ENCODE measurements around the gene ZNF148.

Gene ZNF148

GRCh38 chr3:125194061-125194848 lies 180.9 kb downstream of the ZNF148 start:
- no peak for DNase-seq (ENCODE audit: low read depth, low spot score)
- no CpG with 5 or more reads among the region's 7 CpGs for WGBS (ENCODE audit: insufficient coverage, insufficient read length)
- Histone ChIP-seq H3K27ac (ENCODE audit: low read length) (no peak overlapping the region), H3K9me3 (ENCODE audit: control insufficient read depth, insufficient read depth, low read length) (no peaks in the 10 kb centered on the region), H3K4me3 (ENCODE audit: low read length) (no peak overlapping the region), H3K27me3 (ENCODE audit: control insufficient read depth, insufficient read depth, low read length) (no peaks in the 10 kb centered on the region), H3K4me1 (ENCODE audit: control insufficient read depth, insufficient read depth, low read length) (no peaks in the 10 kb centered on the region; the same call in 1 of the 2 replicates), H3K36me3 (ENCODE audit: control insufficient read depth, insufficient read depth, low read length) (peaks cover 4% of the 10 kb centered on the region; the same call in 1 of the 2 replicates)

- Histone ChIP-seq H3K27me3 (ENCODE audit: control insufficient read depth, insufficient read depth, low read length) (no peaks in the 10 kb centered on the region), H3K27ac (ENCODE audit: low read length) (no peak overlapping the region), H3K9me3 (ENCODE audit: control insufficient read depth, insufficient read depth, low read length) (no peaks in the 10 kb centered on the region), H3K4me1 (ENCODE audit: control insufficient read depth, insufficient read depth, low read length) (no peaks in the 10 kb centered on the region; the same call in 1 of the 2 replicates), H3K36me3 (ENCODE audit: control insufficient read depth, insufficient read depth, low read length) (peaks cover 5% of the 10 kb centered on the region; the same call in 1 of the 2 replicates), H3K4me3 (ENCODE audit: low read length) (no peak overlapping the region)
- no CpG with 5 or more reads among the region's 12 CpGs for WGBS (ENCODE audit: insufficient coverage, insufficient read length)
- DNase-seq (ENCODE audit: low read depth, low spot score): no peak
Observed at GRCh38 chr3:125192190-125193035, 182.7 kb downstream of the ZNF148 start.

GRCh38 chr3:125191730-125192129 lies 183.4 kb downstream of the ZNF148 start:
- Histone ChIP-seq H3K36me3 (ENCODE audit: control insufficient read depth, insufficient read depth, low read length) (peaks cover 5% of the 10 kb centered on the region; the same call in 1 of the 2 replicates), H3K27me3 (ENCODE audit: control insufficient read depth, insufficient read depth, low read length) (no peaks in the 10 kb centered on the region), H3K4me3 (ENCODE audit: low read length) (no peak overlapping the region), H3K9me3 (ENCODE audit: control insufficient read depth, insufficient read depth, low read length) (no peaks in the 10 kb centered on the region), H3K27ac (ENCODE audit: low read length) (no peak overlapping the region), H3K4me1 (ENCODE audit: control insufficient read depth, insufficient read depth, low read length) (peaks cover 1% of the 10 kb centered on the region)
- WGBS (ENCODE audit: insufficient coverage, insufficient read length): no CpG with 5 or more reads among the region's 7 CpGs
- no peak for DNase-seq (ENCODE audit: low read depth, low spot score)

GRCh38 chr3:125191256-125191655 lies 183.9 kb downstream of the ZNF148 start:
- Histone ChIP-seq H3K36me3 (ENCODE audit: control insufficient read depth, insufficient read depth, low read length) (peaks cover 5% of the 10 kb centered on the region; the same call in 1 of the 2 replicates), H3K4me3 (ENCODE audit: low read length) (no peak overlapping the region), H3K4me1 (ENCODE audit: control insufficient read depth, insufficient read depth, low read length) (peaks cover 1% of the 10 kb centered on the region), H3K27me3 (ENCODE audit: control insufficient read depth, insufficient read depth, low read length) (no peaks in the 10 kb centered on the region), H3K27ac (ENCODE audit: low read length) (no peak overlapping the region), H3K9me3 (ENCODE audit: control insufficient read depth, insufficient read depth, low read length) (no peaks in the 10 kb centered on the region)
- no peak for DNase-seq (ENCODE audit: low read depth, low spot score)
- 100% methylated on average over 1 of the region's 4 CpGs for whole genome bisulfite sequencing (ENCODE audit: insufficient coverage, insufficient read length)

GRCh38 chr3:125190786-125191185 lies 184.3 kb downstream of the ZNF148 start:
- H3K27me3 ChIP-seq (ENCODE audit: control insufficient read depth, insufficient read depth, low read length): no peaks in the 10 kb centered on the region
- no peaks in the 10 kb centered on the region for H3K9me3 ChIP-seq (ENCODE audit: control insufficient read depth, insufficient read depth, low read length)
- peaks cover 5% of the 10 kb centered on the region; the same call in 1 of the 2 replicates for H3K36me3 ChIP-seq (ENCODE audit: control insufficient read depth, insufficient read depth, low read length)
- DNase-seq (ENCODE audit: low read depth, low spot score): no peak
- H3K4me1 ChIP-seq (ENCODE audit: control insufficient read depth, insufficient read depth, low read length): peaks cover 1% of the 10 kb centered on the region
- no peak overlapping the region for H3K27ac ChIP-seq (ENCODE audit: low read length)
- WGBS (ENCODE audit: insufficient coverage, insufficient read length): no CpG with 5 or more reads among the region's 3 CpGs
- H3K4me3 ChIP-seq (ENCODE audit: low read length): no peak overlapping the region

GRCh38 chr3:125189378-125190165 lies 185.6 kb downstream of the ZNF148 start:
- Histone ChIP-seq H3K4me3 (ENCODE audit: low read length) (no peak overlapping the region), H3K4me1 (ENCODE audit: control insufficient read depth, insufficient read depth, low read length) (peaks cover 1% of the 10 kb centered on the region), H3K27me3 (ENCODE audit: control insufficient read depth, insufficient read depth, low read length) (no peaks in the 10 kb centered on the region), H3K27ac (ENCODE audit: low read length) (no peak overlapping the region), H3K36me3 (ENCODE audit: control insufficient read depth, insufficient read depth, low read length) (peaks cover 5% of the 10 kb centered on the region; the same call in 1 of the 2 replicates), H3K9me3 (ENCODE audit: control insufficient read depth, insufficient read depth, low read length) (no peaks in the 10 kb centered on the region)
- WGBS (ENCODE audit: insufficient coverage, insufficient read length): no CpG with 5 or more reads among the region's 7 CpGs
- no peak for DNase-seq (ENCODE audit: low read depth, low spot score)

DNA sequence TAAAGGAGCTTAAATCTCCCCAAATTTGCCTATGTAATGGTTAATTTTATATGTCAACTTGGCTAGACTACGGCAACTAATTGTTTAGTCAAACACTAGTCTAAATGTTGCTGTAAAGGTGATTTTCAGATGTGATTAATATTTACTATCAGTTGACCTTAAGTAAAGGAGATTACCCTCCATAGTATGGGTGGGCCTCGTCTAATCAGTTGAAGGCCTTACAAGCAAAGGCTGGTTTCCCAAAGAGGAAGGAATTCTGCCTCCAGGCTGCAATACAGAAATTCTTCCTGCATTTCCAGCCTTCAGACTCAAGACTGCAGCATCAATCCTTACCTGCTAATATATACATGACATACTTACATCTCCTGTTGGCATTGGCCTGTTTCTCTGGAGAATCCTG lies 186.2 kb downstream of the ZNF148 start:
- Histone ChIP-seq H3K4me1 (ENCODE audit: control insufficient read depth, insufficient read depth, low read length) (peaks cover 1% of the 10 kb centered on the region), H3K27ac (ENCODE audit: low read length) (no peak overlapping the region), H3K36me3 (ENCODE audit: control insufficient read depth, insufficient read depth, low read length) (peaks cover 5% of the 10 kb centered on the region; the same call in 1 of the 2 replicates), H3K4me3 (ENCODE audit: low read length) (no peak overlapping the region), H3K27me3 (ENCODE audit: control insufficient read depth, insufficient read depth, low read length) (no peaks in the 10 kb centered on the region), H3K9me3 (ENCODE audit: control insufficient read depth, insufficient read depth, low read length) (no peaks in the 10 kb centered on the region)
- WGBS (ENCODE audit: insufficient coverage, insufficient read length): no CpG with 5 or more reads among the region's 2 CpGs
- DNase-seq (ENCODE audit: low read depth, low spot score): no peak

GRCh38 chr3:125187599-125187910 lies 187.6 kb downstream of the ZNF148 start:
- H3K9me3 ChIP-seq (ENCODE audit: control insufficient read depth, insufficient read depth, low read length): no peaks in the 10 kb centered on the region
- H3K4me3 ChIP-seq (ENCODE audit: low read length): no peak overlapping the region
- H3K4me1 ChIP-seq (ENCODE audit: control insufficient read depth, insufficient read depth, low read length): peaks cover 3% of the 10 kb centered on the region
- peaks cover 5% of the 10 kb centered on the region; the same call in 1 of the 2 replicates for H3K36me3 ChIP-seq (ENCODE audit: control insufficient read depth, insufficient read depth, low read length)
- no peak for DNase-seq (ENCODE audit: low read depth, low spot score)
- WGBS (ENCODE audit: insufficient coverage, insufficient read length): no CpG with 5 or more reads among the region's 5 CpGs
- H3K27me3 ChIP-seq (ENCODE audit: control insufficient read depth, insufficient read depth, low read length): no peaks in the 10 kb centered on the region
- no peak overlapping the region for H3K27ac ChIP-seq (ENCODE audit: low read length)

DNA sequence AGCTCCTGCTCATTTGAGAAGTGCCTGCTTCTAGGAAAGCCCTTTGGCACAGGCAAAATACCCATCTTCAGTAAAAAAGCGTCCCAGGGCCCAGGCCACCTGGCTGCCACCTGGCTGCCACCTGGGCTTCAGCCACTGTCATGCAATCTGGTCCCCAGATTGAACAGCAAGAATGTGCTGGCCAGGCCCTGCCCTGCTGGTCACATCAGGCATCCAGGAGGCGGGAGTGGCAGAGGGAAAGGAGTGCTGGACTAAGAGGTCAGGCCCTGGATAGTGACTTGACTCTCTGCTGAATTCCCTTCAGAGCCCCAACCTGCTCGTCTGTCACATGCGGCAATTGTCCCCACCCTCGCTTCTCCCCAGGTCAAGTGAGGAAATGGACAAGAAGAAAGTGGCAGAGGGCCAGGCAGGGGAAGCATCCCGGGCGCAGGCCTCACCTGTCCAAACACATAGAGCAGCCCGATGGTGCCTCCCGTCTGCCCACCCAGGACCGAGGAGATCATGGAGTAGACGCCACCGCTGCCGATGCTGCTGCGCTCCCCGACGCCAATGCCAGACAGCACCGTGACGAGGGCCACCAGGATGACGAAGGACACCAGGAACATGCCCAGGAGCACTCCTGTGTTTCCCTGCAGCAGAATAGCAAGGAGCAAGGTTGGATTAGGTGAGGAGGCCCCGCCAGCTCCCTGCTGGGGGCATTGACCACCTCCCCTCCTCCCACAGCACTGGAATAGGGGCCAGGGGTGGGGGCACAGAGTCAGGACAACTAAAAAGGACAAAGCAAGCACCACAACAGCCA lies 188.1 kb downstream of the ZNF148 start:
- no CpG with 5 or more reads among the region's 20 CpGs for WGBS (ENCODE audit: insufficient coverage, insufficient read length)
- no peak overlapping the region for H3K4me3 ChIP-seq (ENCODE audit: low read length)
- peaks cover 5% of the 10 kb centered on the region; the same call in 1 of the 2 replicates for H3K36me3 ChIP-seq (ENCODE audit: control insufficient read depth, insufficient read depth, low read length)
- H3K27ac ChIP-seq (ENCODE audit: low read length): no peak overlapping the region
- H3K4me1 ChIP-seq (ENCODE audit: control insufficient read depth, insufficient read depth, low read length): peaks cover 3% of the 10 kb centered on the region
- DNase-seq (ENCODE audit: low read depth, low spot score): no peak
- H3K9me3 ChIP-seq (ENCODE audit: control insufficient read depth, insufficient read depth, low read length): no peaks in the 10 kb centered on the region
- H3K27me3 ChIP-seq (ENCODE audit: control insufficient read depth, insufficient read depth, low read length): no peaks in the 10 kb centered on the region
